Prostate gland (tissue), 2 donors: ENCODE results near the gene PHEX.

ENCODE experiments used
- POLR2A ChIP-seq: fragments of 450-650 bp; IDR thresholded peaks from one replicate; pipeline ENCODE4 v1.6.1; 2016; ENCODE audit warnings: antibody characterized with exemption, mild to moderate bottlenecking
- POLR2AphosphoS5 ChIP-seq: sonication (generic); formaldehyde crosslinking; IDR thresholded peaks from one replicate; pipeline ENCODE4 v1.6.1; 2017; ENCODE audit warnings: antibody characterized with exemption
- TF ChIP-seq, protein P1 (sequence below), 4 experiments: fragments of 200-600 bp in 2 of 4; fragments of 450-650 bp in 2 of 4; sonication (generic) in 2 of 4; IDR thresholded peaks; 1 replicate in 3 of 4; 2 replicates in 1 of 4; pipeline ENCODE4 v1.5.1; 2016 to 2019; ENCODE audit warnings: antibody characterized with exemption in 4 of 4, mild to moderate bottlenecking in 2 of 4, moderate library complexity in 2 of 4

GRCh38 chrX:22024577-22024976, 7.5 kb upstream of the PHEX start:
- TF ChIP-seq, protein P1, sequence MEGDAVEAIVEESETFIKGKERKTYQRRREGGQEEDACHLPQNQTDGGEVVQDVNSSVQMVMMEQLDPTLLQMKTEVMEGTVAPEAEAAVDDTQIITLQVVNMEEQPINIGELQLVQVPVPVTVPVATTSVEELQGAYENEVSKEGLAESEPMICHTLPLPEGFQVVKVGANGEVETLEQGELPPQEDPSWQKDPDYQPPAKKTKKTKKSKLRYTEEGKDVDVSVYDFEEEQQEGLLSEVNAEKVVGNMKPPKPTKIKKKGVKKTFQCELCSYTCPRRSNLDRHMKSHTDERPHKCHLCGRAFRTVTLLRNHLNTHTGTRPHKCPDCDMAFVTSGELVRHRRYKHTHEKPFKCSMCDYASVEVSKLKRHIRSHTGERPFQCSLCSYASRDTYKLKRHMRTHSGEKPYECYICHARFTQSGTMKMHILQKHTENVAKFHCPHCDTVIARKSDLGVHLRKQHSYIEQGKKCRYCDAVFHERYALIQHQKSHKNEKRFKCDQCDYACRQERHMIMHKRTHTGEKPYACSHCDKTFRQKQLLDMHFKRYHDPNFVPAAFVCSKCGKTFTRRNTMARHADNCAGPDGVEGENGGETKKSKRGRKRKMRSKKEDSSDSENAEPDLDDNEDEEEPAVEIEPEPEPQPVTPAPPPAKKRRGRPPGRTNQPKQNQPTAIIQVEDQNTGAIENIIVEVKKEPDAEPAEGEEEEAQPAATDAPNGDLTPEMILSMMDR (IDR thresholded peaks at IDR 0.05), result no peak
- TF ChIP-seq POLR2A, result no peak
- TF ChIP-seq POLR2AphosphoS5, result no peak
